IPS-NIHi11 (cell line): ENCODE data around the gene OPA1.

Experiments
- DNase-seq: peaks from one replicate; pipeline ENCODE4 v3.0.0; 2012; ENCODE audit warnings: mixed read lengths, low spot score

OPA1 gene

GRCh38 chr3:193737191-193737751 is 144.3 kb downstream of the OPA1 start:
- DNase-seq, result no peak

GRCh38 chr3:193742628-193743027 is 149.6 kb downstream of the OPA1 start:
- DNase-seq, result no peak

GRCh38 chr3:193743702-193744047 is 150.7 kb downstream of the OPA1 start:
- no peak for DNase-seq

- DNase-seq, result peak; percentile 53
These were observed 151.2 kb downstream of the OPA1 start for GRCh38 chr3:193744048-193744821.

GRCh38 chr3:193744822-193745684 is 152.0 kb downstream of the OPA1 start:
- DNase-seq, result no peak

- DNase-seq, result no peak
These were observed 153.8 kb downstream of the OPA1 start for GRCh38 chr3:193746832-193747231.
